H9 (cell line): ENCODE results near the gene SYNE4. TPM values are rescaled to one million over a fixed set of nuclear protein-coding genes. Genes with fewer than 3 reads are reported as not detected.

Experiments used
- DNase-seq: peaks from one replicate; pipeline ENCODE4 v3.0.0-alpha.2; 2017
- H2AFZ ChIP-seq: one replicate; pipeline ENCODE4 v1.6.1; 2013; ENCODE audit warnings: mild to moderate bottlenecking, low read length, control low read depth, moderate library complexity
- H2AK5ac ChIP-seq: 2 replicates; pipeline ENCODE4 v1.6.1; 2013; ENCODE audit warnings: low read length, control low read depth, mixed read lengths; ENCODE audit not compliant: insufficient read length
- H2BK120ac ChIP-seq: one replicate; pipeline ENCODE4 v1.6.1; 2013; ENCODE audit warnings: low read depth, mild to moderate bottlenecking, low read length, control low read depth, inconsistent platforms; ENCODE audit not compliant: poor library complexity, severe bottlenecking
- H2BK12ac ChIP-seq: 2 replicates; pipeline ENCODE4 v1.6.1; 2013; ENCODE audit warnings: low read length, control low read depth, mixed read lengths, low read depth; ENCODE audit not compliant: insufficient read length
- H2BK15ac ChIP-seq: 2 replicates; pipeline ENCODE4 v1.6.1; 2013; ENCODE audit warnings: low read depth, low read length, control low read depth
- H2BK20ac ChIP-seq: one replicate; pipeline ENCODE4 v1.6.1; 2013; ENCODE audit warnings: low read depth, mild to moderate bottlenecking, low read length, control low read depth, inconsistent platforms; ENCODE audit not compliant: poor library complexity, severe bottlenecking
- H2BK5ac ChIP-seq: 2 replicates; pipeline ENCODE4 v1.6.1; 2013; ENCODE audit warnings: low read length, control low read depth, mixed read lengths; ENCODE audit not compliant: insufficient read length
- H3K14ac ChIP-seq: 2 replicates; pipeline ENCODE4 v1.6.1; 2013; ENCODE audit warnings: low read length, control low read depth; ENCODE audit not compliant: insufficient read depth
- H3K18ac ChIP-seq: 2 replicates; pipeline ENCODE4 v1.6.1; 2013; ENCODE audit warnings: low read depth, mild to moderate bottlenecking, mixed read lengths, low read length, control low read depth; ENCODE audit not compliant: insufficient read length
- H3K23ac ChIP-seq: 2 replicates; pipeline ENCODE4 v1.6.1; 2013; ENCODE audit warnings: low read length, control low read depth, mixed read lengths, low read depth; ENCODE audit not compliant: insufficient read length
- H3K23me2 ChIP-seq: 2 replicates; pipeline ENCODE4 v1.6.1; 2013; ENCODE audit warnings: low read depth, mild to moderate bottlenecking, mixed read lengths, low read length, control low read depth; ENCODE audit not compliant: insufficient read length, poor library complexity, severe bottlenecking
- H3K27ac ChIP-seq: 2 replicates; pipeline ENCODE4 v1.5.1; 2013; ENCODE audit warnings: low read length, control low read depth, mixed read lengths, low read depth; ENCODE audit not compliant: insufficient read length
- H3K27me3 ChIP-seq: 2 replicates; pipeline ENCODE4 v1.6.1; 2013; ENCODE audit warnings: low read length, control low read depth, inconsistent platforms; ENCODE audit not compliant: insufficient read depth
- H3K4ac ChIP-seq: 2 replicates; pipeline ENCODE4 v1.6.1; 2013; ENCODE audit warnings: low read depth, mild to moderate bottlenecking, control low read depth, inconsistent platforms, low read length, moderate library complexity
- H3K4me1 ChIP-seq: 2 replicates; pipeline ENCODE4 v1.6.1; 2013; ENCODE audit warnings: low read length, control low read depth, inconsistent platforms; ENCODE audit not compliant: insufficient read depth
- H3K4me2 ChIP-seq: 2 replicates; pipeline ENCODE4 v1.6.1; 2013; ENCODE audit warnings: low read length, control low read depth, mixed read lengths; ENCODE audit not compliant: insufficient read length, insufficient read depth
- H3K56ac ChIP-seq: 2 replicates; pipeline ENCODE4 v1.6.1; 2013; ENCODE audit warnings: low read depth, mild to moderate bottlenecking, mixed read lengths, low read length, control low read depth; ENCODE audit not compliant: insufficient read length
- H3K79me1 ChIP-seq: 2 replicates; pipeline ENCODE4 v1.6.1; 2013; ENCODE audit warnings: low read depth, mild to moderate bottlenecking, moderate library complexity, low read length, control low read depth, inconsistent platforms; ENCODE audit not compliant: insufficient read depth, poor library complexity, severe bottlenecking
- H3K79me2 ChIP-seq: 2 replicates; pipeline ENCODE4 v1.6.1; 2013; ENCODE audit warnings: low read length, control low read depth, inconsistent platforms; ENCODE audit not compliant: insufficient read depth
- H3K9ac ChIP-seq: 2 replicates; pipeline ENCODE4 v1.6.1; 2013; ENCODE audit warnings: low read length, control low read depth, mixed read lengths; ENCODE audit not compliant: insufficient read length; ENCODE audit errors: extremely low read depth
- H3K9me3 ChIP-seq: one replicate; pipeline ENCODE4 v1.6.1; 2013; ENCODE audit warnings: low read depth, low read length, inconsistent platforms; ENCODE audit not compliant: control insufficient read depth
- H3T11ph ChIP-seq: one replicate; pipeline ENCODE4 v1.6.1; 2013; ENCODE audit warnings: mild to moderate bottlenecking, low read length, control low read depth, inconsistent platforms
- H4K20me1 ChIP-seq: one replicate; pipeline ENCODE4 v1.6.1; 2013; ENCODE audit not compliant: control insufficient read depth, insufficient read length, insufficient read depth
- H4K5ac ChIP-seq: 2 replicates; pipeline ENCODE4 v1.6.1; 2013; ENCODE audit warnings: low read depth, mild to moderate bottlenecking, mixed read lengths, low read length, control low read depth; ENCODE audit not compliant: insufficient read length
- H4K8ac ChIP-seq: replicated peaks from 2 replicates; pipeline ENCODE4 v1.6.1; 2013; ENCODE audit warnings: low read length, control low read depth, mixed read lengths, low read depth; ENCODE audit not compliant: insufficient read length
- H4K91ac ChIP-seq: 2 replicates; pipeline ENCODE4 v1.6.1; 2013; ENCODE audit warnings: low read depth, mild to moderate bottlenecking, moderate library complexity, mixed read lengths, low read length, control low read depth; ENCODE audit not compliant: insufficient read length
- H3K27ac Mint-ChIP-seq, 3 experiments: 2 replicates in 2 of 3; 3 replicates in 1 of 3; pipeline ENCODE4 v1.8.0; 2020 to 2021; ENCODE audit warnings: mixed read lengths in 3 of 3, mild to moderate bottlenecking in 1 of 3, moderate library complexity in 1 of 3
- H3K27me3 Mint-ChIP-seq: 2 replicates; pipeline ENCODE4 v1.8.0; 2021; ENCODE audit warnings: low read depth, mild to moderate bottlenecking, moderate library complexity, mixed read lengths
- H3K36me3 Mint-ChIP-seq, 3 experiments: 2 replicates in 2 of 3; 3 replicates in 1 of 3; pipeline ENCODE4 v1.8.0; 2020 to 2021; ENCODE audit warnings: low read depth in 3 of 3, mixed read lengths in 3 of 3; ENCODE audit not compliant: insufficient read depth in 1 of 3
- H3K4me1 Mint-ChIP-seq, 2 experiments: 2 replicates each; pipeline ENCODE4 v1.8.0; 2020; ENCODE audit warnings: mixed read lengths in 2 of 2
- H3K4me3 Mint-ChIP-seq, 2 experiments: 2 replicates in 1 of 2; 3 replicates in 1 of 2; pipeline ENCODE4 v1.8.0; 2020 to 2021; ENCODE audit warnings: mild to moderate bottlenecking in 2 of 2, mixed read lengths in 2 of 2, moderate library complexity in 1 of 2
- H3K9me3 Mint-ChIP-seq, 2 experiments: 2 replicates in 1 of 2; 3 replicates in 1 of 2; pipeline ENCODE4 v1.8.0; 2020; ENCODE audit warnings: mild to moderate bottlenecking in 2 of 2, mixed read lengths in 2 of 2, moderate library complexity in 1 of 2
- WGBS: extraction: QIAGEN DNeasy Blood & Tissue Kit; methylation state at CpG from one replicate; pipeline ENCODE4 v1.1.7; 2013; ENCODE audit warnings: missing lambda C conversion rate, low lambda C conversion rate, mixed read lengths; ENCODE audit not compliant: insufficient read length; ENCODE audit errors: extremely low coverage; 5-methylcytosine and 5-hydroxymethylcytosine counted together
- total RNA-seq: library from RNA; stranded (reverse); gene quantifications from 2 replicates; pipeline ENCODE4 v1.2.1, GENCODE V29; 2021
- TF ChIP-seq, protein P1 (sequence below): fragments of 200-600 bp; sonication (generic); conservative IDR thresholded peaks from 3 replicates; pipeline ENCODE4 v1.8.0; 2021; ENCODE audit warnings: antibody characterized with exemption, mild to moderate bottlenecking

SYNE4 gene
- total RNA-seq, 1 experiment from 2014 or later, result 19.2 TPM

DNA sequence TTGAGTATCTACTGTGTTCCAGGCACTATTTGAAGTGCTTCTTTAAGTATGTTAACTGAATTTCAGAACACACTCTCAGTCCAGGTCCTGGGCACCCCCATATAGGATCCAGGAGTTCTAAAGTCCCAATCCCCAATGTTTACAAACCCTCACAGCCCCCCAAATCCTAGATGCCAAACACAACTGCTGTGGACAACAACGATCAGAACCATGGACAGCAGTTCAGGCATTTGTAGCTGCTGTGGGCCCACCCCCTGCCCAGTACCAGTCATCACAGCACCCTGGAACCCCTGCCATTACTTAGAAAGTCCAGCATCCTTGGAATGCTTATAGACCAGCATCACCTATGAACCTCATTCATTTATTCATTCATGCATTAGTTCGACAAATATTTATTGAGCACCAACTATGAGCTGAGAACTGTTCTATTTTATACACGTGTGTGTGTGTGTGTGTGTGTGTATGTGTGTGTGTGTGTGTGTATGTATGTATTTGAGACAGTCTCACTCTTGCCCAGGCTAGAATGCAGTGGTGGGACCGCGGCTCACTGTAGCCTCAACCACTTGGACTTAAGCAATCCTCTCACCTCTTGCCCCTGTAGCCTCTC, 32.9 kb downstream of the SYNE4 start:
- Histone ChIP-seq H3K79me2 (no peaks in the 10 kb centered on the region), H3K9ac (no peak overlapping the region), H3K9me3 (no peaks in the 10 kb centered on the region), H3K27me3 (no peaks in the 10 kb centered on the region), H2BK20ac (no peak overlapping the region), H3K56ac (no peak overlapping the region), H2AK5ac (no peak overlapping the region), H3K4ac (no peak overlapping the region), H3K4me1 (no peaks in the 10 kb centered on the region), H2BK5ac (no peak overlapping the region), H3K4me2 (no peak overlapping the region), H3K14ac (no peak overlapping the region), H2BK15ac (no peak overlapping the region), H4K5ac (no peak overlapping the region), H3K23ac (no peak overlapping the region), H4K8ac (no peak overlapping the region), H3K23me2 (no peaks in the 10 kb centered on the region), H4K20me1 (no peaks in the 10 kb centered on the region), H4K91ac (no peak overlapping the region), H2BK120ac (no peak overlapping the region), H3K18ac (no peak overlapping the region), H3K27ac (no peak overlapping the region), H2AFZ (no peak overlapping the region), H3T11ph (no peak overlapping the region), H3K79me1 (no peaks in the 10 kb centered on the region), H2BK12ac (no peak overlapping the region)
- H3K36me3 Mint-ChIP-seq, result no peaks in the 10 kb centered on the region
- TF ChIP-seq, protein P1, sequence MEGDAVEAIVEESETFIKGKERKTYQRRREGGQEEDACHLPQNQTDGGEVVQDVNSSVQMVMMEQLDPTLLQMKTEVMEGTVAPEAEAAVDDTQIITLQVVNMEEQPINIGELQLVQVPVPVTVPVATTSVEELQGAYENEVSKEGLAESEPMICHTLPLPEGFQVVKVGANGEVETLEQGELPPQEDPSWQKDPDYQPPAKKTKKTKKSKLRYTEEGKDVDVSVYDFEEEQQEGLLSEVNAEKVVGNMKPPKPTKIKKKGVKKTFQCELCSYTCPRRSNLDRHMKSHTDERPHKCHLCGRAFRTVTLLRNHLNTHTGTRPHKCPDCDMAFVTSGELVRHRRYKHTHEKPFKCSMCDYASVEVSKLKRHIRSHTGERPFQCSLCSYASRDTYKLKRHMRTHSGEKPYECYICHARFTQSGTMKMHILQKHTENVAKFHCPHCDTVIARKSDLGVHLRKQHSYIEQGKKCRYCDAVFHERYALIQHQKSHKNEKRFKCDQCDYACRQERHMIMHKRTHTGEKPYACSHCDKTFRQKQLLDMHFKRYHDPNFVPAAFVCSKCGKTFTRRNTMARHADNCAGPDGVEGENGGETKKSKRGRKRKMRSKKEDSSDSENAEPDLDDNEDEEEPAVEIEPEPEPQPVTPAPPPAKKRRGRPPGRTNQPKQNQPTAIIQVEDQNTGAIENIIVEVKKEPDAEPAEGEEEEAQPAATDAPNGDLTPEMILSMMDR, result no peak
- no peaks in the 10 kb centered on the region; a peak in 2 of 5 replicates for H3K9me3 Mint-ChIP-seq
- 0 out of 5 replicates have a peak overlapping the region, but pooled peaks of 1 of the 2 experiments have one; percentile 21 for H3K4me3 Mint-ChIP-seq
- H3K4me1 Mint-ChIP-seq, result peaks cover 15 to 19% of the 10 kb centered on the region in 2 experiments
- peaks cover 30% of the 10 kb centered on the region for H3K27me3 Mint-ChIP-seq
- DNase-seq, result no peak
- no CpG with 5 or more reads among the region's 5 CpGs for WGBS
- H3K27ac Mint-ChIP-seq, result no peak overlapping the region
